ENCODE measurements around the gene ZC2HC1B.

ZC2HC1B gene

DNA sequence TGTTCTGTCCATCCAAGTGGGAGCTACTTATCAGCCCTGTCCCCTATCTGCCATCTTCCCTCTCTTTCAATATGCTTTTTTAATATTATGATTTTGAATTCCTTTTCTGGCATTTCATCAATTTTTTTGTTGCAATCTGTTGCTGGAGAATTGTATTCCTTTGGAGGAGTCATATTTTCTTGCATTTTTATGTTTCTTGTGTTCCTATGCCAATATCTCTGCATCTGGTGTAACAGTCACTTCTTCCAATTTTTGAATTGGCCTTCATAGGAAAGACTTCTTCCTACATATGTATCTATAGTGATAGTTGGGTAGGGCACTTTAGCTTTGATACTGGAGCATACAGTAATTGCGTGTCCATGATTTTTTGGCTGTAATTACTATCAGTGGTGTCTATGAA, 70.1 kb downstream of the ZC2HC1B start:
- TF ChIP-seq SIN3A (IDR thresholded peaks at IDR 0.05; ENCODE audit: borderline replicate concordance, insufficient read depth, low read length) (no peak), TAF1 (IDR thresholded peaks at IDR 0.05; ENCODE audit: borderline replicate concordance, insufficient read depth, low read length) (no peak), FOXP2 (optimal IDR thresholded peaks at IDR 0.05; ENCODE audit: borderline replicate concordance, extremely low read depth, extremely low read length, insufficient read depth) (no peak)

DNA sequence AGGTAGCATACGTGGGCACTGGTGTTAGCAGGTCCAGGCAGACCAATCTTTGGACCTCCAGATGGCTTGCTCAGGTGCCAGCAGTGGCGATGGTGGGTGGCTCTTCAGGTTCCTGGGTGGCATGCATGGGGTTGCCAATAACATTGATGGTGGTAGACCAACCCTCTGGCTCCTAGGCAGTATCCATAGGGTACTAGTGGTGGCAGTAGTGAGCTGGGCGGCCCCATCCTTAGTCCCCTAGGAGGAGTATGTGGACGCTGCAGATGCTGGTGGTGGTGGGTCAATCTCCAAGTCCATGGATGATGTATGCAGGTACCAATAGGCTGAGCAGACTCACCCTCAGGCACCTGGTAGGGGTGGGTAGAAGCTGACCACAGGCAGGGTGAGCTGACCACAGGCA, 70.6 kb downstream of the ZC2HC1B start:
- TF ChIP-seq, protein P1, sequence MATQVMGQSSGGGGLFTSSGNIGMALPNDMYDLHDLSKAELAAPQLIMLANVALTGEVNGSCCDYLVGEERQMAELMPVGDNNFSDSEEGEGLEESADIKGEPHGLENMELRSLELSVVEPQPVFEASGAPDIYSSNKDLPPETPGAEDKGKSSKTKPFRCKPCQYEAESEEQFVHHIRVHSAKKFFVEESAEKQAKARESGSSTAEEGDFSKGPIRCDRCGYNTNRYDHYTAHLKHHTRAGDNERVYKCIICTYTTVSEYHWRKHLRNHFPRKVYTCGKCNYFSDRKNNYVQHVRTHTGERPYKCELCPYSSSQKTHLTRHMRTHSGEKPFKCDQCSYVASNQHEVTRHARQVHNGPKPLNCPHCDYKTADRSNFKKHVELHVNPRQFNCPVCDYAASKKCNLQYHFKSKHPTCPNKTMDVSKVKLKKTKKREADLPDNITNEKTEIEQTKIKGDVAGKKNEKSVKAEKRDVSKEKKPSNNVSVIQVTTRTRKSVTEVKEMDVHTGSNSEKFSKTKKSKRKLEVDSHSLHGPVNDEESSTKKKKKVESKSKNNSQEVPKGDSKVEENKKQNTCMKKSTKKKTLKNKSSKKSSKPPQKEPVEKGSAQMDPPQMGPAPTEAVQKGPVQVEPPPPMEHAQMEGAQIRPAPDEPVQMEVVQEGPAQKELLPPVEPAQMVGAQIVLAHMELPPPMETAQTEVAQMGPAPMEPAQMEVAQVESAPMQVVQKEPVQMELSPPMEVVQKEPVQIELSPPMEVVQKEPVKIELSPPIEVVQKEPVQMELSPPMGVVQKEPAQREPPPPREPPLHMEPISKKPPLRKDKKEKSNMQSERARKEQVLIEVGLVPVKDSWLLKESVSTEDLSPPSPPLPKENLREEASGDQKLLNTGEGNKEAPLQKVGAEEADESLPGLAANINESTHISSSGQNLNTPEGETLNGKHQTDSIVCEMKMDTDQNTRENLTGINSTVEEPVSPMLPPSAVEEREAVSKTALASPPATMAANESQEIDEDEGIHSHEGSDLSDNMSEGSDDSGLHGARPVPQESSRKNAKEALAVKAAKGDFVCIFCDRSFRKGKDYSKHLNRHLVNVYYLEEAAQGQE (IDR thresholded peaks at IDR 0.05; ENCODE audit: insufficient read depth in 1 of 2, low read depth in 2 of 2, low read length in 2 of 2), result no peak
- TF ChIP-seq POLR2AphosphoS5 (IDR thresholded peaks at IDR 0.05; ENCODE audit: low read depth, low read length) (no peak), TAF1 (IDR thresholded peaks at IDR 0.05; ENCODE audit: borderline replicate concordance, insufficient read depth, low read length) (no peak), FOXP2 (optimal IDR thresholded peaks at IDR 0.05; ENCODE audit: borderline replicate concordance, extremely low read depth, extremely low read length, insufficient read depth) (no peak), SIN3A (IDR thresholded peaks at IDR 0.05; ENCODE audit: borderline replicate concordance, insufficient read depth, low read length) (no peak)

DNA sequence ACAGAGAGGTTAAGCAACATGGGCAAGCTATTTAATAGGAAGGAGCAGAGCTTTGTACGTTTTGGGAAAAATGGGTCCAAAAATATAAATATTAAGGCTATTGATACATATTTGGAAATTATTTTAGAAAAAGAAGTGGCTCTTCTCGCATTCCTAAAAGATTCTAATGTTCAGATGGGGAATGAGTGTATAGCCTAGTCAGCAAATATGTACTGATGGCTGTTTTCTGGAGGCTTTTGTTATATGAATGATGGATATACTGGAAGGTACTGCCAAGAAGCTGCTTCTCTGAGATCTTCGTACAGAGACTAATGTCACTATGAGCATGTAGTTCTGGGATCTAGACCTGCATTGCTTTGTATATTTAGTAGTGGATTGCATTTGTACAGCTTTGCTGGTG, 72.1 kb downstream of the ZC2HC1B start:
- TF ChIP-seq, protein P1 (IDR thresholded peaks at IDR 0.05; ENCODE audit: insufficient read depth in 1 of 2, low read depth in 2 of 2, low read length in 2 of 2), result no peak
- no peak for TF ChIP-seq TAF1 (IDR thresholded peaks at IDR 0.05; ENCODE audit: borderline replicate concordance, insufficient read depth, low read length)
- TF ChIP-seq POLR2AphosphoS5 (IDR thresholded peaks at IDR 0.05; ENCODE audit: low read depth, low read length), result no peak

DNA sequence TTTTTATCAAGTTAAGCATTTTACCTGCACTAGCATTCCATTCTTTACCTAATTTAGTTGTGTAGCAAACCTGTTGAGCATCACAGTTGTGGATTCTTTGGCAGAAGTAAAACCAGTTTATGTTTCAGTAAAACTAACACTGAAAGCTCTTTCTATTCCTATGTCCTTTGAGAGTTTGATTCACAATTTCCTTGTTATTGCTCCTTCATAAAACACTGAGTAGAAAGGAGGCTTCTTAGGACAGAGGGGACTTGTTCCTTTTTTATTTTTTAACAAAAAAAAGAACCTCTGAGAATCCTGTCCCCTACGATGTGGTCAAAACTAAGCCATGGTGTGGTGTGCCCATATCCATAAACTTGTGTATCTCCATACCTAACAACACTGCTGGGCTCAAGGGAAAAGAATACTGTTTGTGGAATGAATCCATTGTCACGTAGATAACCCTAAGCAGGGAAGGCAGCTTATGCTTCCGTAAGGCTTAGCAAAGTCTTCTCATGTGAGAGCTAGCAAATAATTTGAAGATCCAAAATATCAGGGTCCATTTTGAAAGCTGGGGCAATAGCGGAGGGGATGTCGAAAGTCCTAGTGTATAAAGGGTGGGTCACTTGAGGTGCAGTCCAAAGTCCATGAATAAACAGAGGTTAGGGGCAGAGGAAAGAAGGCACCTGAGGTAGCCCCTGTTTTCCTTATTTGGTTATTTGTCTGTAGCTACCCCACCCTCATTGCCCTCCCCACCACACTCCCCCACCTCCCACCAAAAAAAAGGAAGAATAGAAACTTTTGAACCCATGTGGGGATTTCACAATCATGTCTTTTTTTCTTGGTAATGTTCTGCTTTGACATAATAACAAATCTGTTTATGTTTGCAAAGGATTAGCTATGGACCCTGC, 72.7 kb downstream of the ZC2HC1B start:
- TF ChIP-seq, protein P1 (IDR thresholded peaks at IDR 0.05; ENCODE audit: insufficient read depth in 1 of 2, low read depth in 2 of 2, low read length in 2 of 2), result no peak
- no peak for TF ChIP-seq POLR2AphosphoS5 (IDR thresholded peaks at IDR 0.05; ENCODE audit: low read depth, low read length)
- no peak for TF ChIP-seq FOXP2 (optimal IDR thresholded peaks at IDR 0.05; ENCODE audit: borderline replicate concordance, extremely low read depth, extremely low read length, insufficient read depth)

DNA sequence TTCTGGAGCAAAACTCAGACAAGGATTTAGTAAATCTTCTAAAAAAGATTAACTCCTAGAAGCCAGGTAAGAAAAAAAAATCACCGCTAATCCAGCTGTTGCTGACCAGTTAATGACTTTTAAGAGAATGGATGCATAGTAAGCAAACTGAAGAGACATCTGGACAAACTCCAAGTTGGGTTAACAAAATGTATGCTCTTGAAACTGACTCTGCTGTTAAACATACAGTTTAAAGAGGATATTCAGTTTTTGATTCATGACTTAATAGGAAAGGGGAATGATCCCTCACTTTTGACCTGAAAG, 73.3 kb downstream of the ZC2HC1B start:
- TF ChIP-seq SIN3A (IDR thresholded peaks at IDR 0.05; ENCODE audit: borderline replicate concordance, insufficient read depth, low read length) (no peak), TAF1 (IDR thresholded peaks at IDR 0.05; ENCODE audit: borderline replicate concordance, insufficient read depth, low read length) (no peak), POLR2AphosphoS5 (IDR thresholded peaks at IDR 0.05; ENCODE audit: low read depth, low read length) (no peak), FOXP2 (optimal IDR thresholded peaks at IDR 0.05; ENCODE audit: borderline replicate concordance, extremely low read depth, extremely low read length, insufficient read depth) (no peak)
- TF ChIP-seq, protein P1 (IDR thresholded peaks at IDR 0.05; ENCODE audit: insufficient read depth in 1 of 2, low read depth in 2 of 2, low read length in 2 of 2), result no peak

All from PFSK-1 (cell line).